ENCODE results near the gene GPC4.

DNA sequence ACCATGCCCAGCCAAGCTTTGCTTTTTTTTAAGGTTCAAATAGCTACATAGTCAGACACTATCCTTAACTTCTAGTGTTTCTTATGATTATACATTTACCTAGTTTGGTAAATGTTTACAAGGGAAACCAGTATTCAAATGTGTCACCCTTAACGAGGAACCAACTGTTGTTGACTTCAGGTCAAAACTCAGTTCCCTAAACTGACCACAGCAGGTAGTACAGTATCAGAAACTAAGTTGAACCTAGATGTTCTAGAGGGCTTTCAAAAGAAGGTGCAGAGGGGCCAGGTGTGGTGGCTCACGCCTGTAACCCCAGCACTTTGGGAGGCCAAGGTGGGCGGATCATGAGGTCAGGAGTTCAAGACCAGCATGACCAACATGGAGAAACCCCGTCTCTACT is 11.3 kb downstream of the GPC4 start:
- TF ChIP-seq FOS (IDR thresholded peaks at IDR 0.05; ENCODE audit: borderline replicate concordance, insufficient read depth, low read length) = no peak
- TF ChIP-seq POLR2AphosphoS5 (IDR thresholded peaks at IDR 0.05; ENCODE audit: insufficient read depth, low read depth, low read length) = no peak
- no peak for TF ChIP-seq POLR2A (IDR thresholded peaks at IDR 0.05; ENCODE audit: low read depth, low read length)

Measured in endothelial cell of umbilical vein (primary cell).